Measurements from ENCODE around the gene TDRD10.
A peak's percentile ranks its signal among the peaks of the same experiment; 100 is the strongest.

TDRD10 gene

GRCh38 chr1:154492115-154492514 lies 9.9 kb upstream of the TDRD10 start:
- ATAC-seq: peak; percentile 39
- Mint-ChIP-seq H3K27me3 (peaks cover 20% of the 10 kb centered on the region), H3K4me3 (no peak overlapping the region), H3K27ac (no peak overlapping the region), H3K4me1 (peaks cover 32% of the 10 kb centered on the region), H3K9me3 (no peaks in the 10 kb centered on the region)
- no peak for DNase-seq

- Mint-ChIP-seq H3K27ac (no peak overlapping the region), H3K27me3 (peaks cover 20% of the 10 kb centered on the region), H3K4me3 (peak overlapping the region; percentile 40 to 54), H3K4me1 (peaks cover 34% of the 10 kb centered on the region), H3K9me3 (no peaks in the 10 kb centered on the region)
- ATAC-seq (no peak), DNase-seq (no peak)
Observed at GRCh38 chr1:154493276-154493675, 8.7 kb upstream of the TDRD10 start.

- DNase-seq (no peak), ATAC-seq (no peak)
- H3K9me3 Mint-ChIP-seq: no peaks in the 10 kb centered on the region
- peaks cover 45% of the 10 kb centered on the region for H3K4me1 Mint-ChIP-seq
- peak overlapping the region in 1 of 2 donors; percentile 11 for H3K27ac Mint-ChIP-seq
- peaks cover 24% of the 10 kb centered on the region for H3K27me3 Mint-ChIP-seq
- no peak overlapping the region for H3K4me3 Mint-ChIP-seq
Observed at GRCh38 chr1:154495496-154496273, 6.3 kb upstream of the TDRD10 start.

GRCh38 chr1:154496383-154496782 lies 5.6 kb upstream of the TDRD10 start:
- Mint-ChIP-seq H3K4me1 (peaks cover 49% of the 10 kb centered on the region), H3K4me3 (no peak overlapping the region), H3K27me3 (peaks cover 27% of the 10 kb centered on the region), H3K27ac (no peak overlapping the region), H3K9me3 (no peaks in the 10 kb centered on the region)
- no peak for ATAC-seq
- no peak for DNase-seq

- DNase-seq: no peak
- Mint-ChIP-seq H3K27me3 (peaks cover 23% of the 10 kb centered on the region), H3K9me3 (no peaks in the 10 kb centered on the region), H3K4me1 (peaks cover 44% of the 10 kb centered on the region), H3K27ac (peak overlapping the region in 1 of 2 donors; percentile 35), H3K4me3 (peak overlapping the region; percentile 23 to 45)
- no peak for ATAC-seq
Observed at GRCh38 chr1:154497026-154497806, 4.8 kb upstream of the TDRD10 start.

- no peak overlapping the region for H3K27ac Mint-ChIP-seq
- no peak for DNase-seq
- peak; percentile 79 for ATAC-seq
- no peak overlapping the region for H3K4me3 Mint-ChIP-seq
- peaks cover 28% of the 10 kb centered on the region for H3K4me1 Mint-ChIP-seq
- no peaks in the 10 kb centered on the region for H3K9me3 Mint-ChIP-seq
- peaks cover 46% of the 10 kb centered on the region for H3K27me3 Mint-ChIP-seq
Observed at GRCh38 chr1:154499446-154499845, 2.6 kb upstream of the TDRD10 start.

GRCh38 chr1:154500533-154500932 lies 1.5 kb upstream of the TDRD10 start:
- peaks cover 57% of the 10 kb centered on the region for H3K27me3 Mint-ChIP-seq
- no peak overlapping the region for H3K27ac Mint-ChIP-seq
- ATAC-seq (no peak), DNase-seq (no peak)
- H3K9me3 Mint-ChIP-seq: no peaks in the 10 kb centered on the region
- no peak overlapping the region for H3K4me3 Mint-ChIP-seq
- H3K4me1 Mint-ChIP-seq: peaks cover 28% of the 10 kb centered on the region

- H3K27ac Mint-ChIP-seq: no peak overlapping the region
Observed at GRCh38 chr1:154501423-154502065, 475 bp upstream of the TDRD10 start.

GRCh38 chr1:154502744-154503115 lies 711 bp downstream of the TDRD10 start:
- ATAC-seq (peak; percentile 26), DNase-seq (no peak)
- H3K4me1 Mint-ChIP-seq: peaks cover 16% of the 10 kb centered on the region

More at GRCh38 chr1:154501423-154502065, 475 bp upstream of the TDRD10 start:
- DNase-seq (peak in 1 of 2 donors; percentile 10), ATAC-seq (peak; percentile 44)
- H3K27me3 Mint-ChIP-seq: peaks cover 67% of the 10 kb centered on the region
- no peaks in the 10 kb centered on the region for H3K9me3 Mint-ChIP-seq
- peak overlapping the region; percentile 60 to 70 for H3K4me3 Mint-ChIP-seq
- H3K4me1 Mint-ChIP-seq: peaks cover 25% of the 10 kb centered on the region

GRCh38 chr1:154503898-154504297 lies 1.9 kb downstream of the TDRD10 start:
- ATAC-seq: no peak
- peaks cover 88% of the 10 kb centered on the region for H3K27me3 Mint-ChIP-seq
- H3K4me3 Mint-ChIP-seq: no peak overlapping the region
- H3K4me1 Mint-ChIP-seq: peaks cover 16% of the 10 kb centered on the region
- no peaks in the 10 kb centered on the region for H3K9me3 Mint-ChIP-seq
- no peak overlapping the region for H3K27ac Mint-ChIP-seq
- no peak for DNase-seq

More at GRCh38 chr1:154502744-154503115, 711 bp downstream of the TDRD10 start:
- H3K27ac Mint-ChIP-seq: no peak overlapping the region
- H3K27me3 Mint-ChIP-seq: peaks cover 78% of the 10 kb centered on the region
- H3K9me3 Mint-ChIP-seq: no peaks in the 10 kb centered on the region
- H3K4me3 Mint-ChIP-seq: peak overlapping the region; percentile 68 to 72

- ATAC-seq: no peak
- no peak for DNase-seq
- Mint-ChIP-seq H3K27ac (no peak overlapping the region), H3K9me3 (no peaks in the 10 kb centered on the region), H3K27me3 (peaks cover 28% of the 10 kb centered on the region), H3K4me3 (no peak overlapping the region), H3K4me1 (no peaks in the 10 kb centered on the region)
Observed at GRCh38 chr1:154512760-154513159, 10.7 kb downstream of the TDRD10 start.

GRCh38 chr1:154514066-154514553 lies 12.1 kb downstream of the TDRD10 start:
- ATAC-seq: no peak
- Mint-ChIP-seq H3K4me3 (no peak overlapping the region), H3K27ac (no peak overlapping the region), H3K27me3 (peaks cover 17% of the 10 kb centered on the region), H3K4me1 (no peaks in the 10 kb centered on the region), H3K9me3 (no peaks in the 10 kb centered on the region)
- DNase-seq: no peak

- H3K9me3 Mint-ChIP-seq: no peaks in the 10 kb centered on the region
- H3K4me1 Mint-ChIP-seq: no peaks in the 10 kb centered on the region
- H3K4me3 Mint-ChIP-seq: no peak overlapping the region
- H3K27me3 Mint-ChIP-seq: peaks cover 5% of the 10 kb centered on the region
- DNase-seq: no peak
- no peak overlapping the region for H3K27ac Mint-ChIP-seq
- ATAC-seq: no peak
Observed at GRCh38 chr1:154517661-154518060, 15.6 kb downstream of the TDRD10 start.

GRCh38 chr1:154519591-154519991 lies 17.6 kb downstream of the TDRD10 start:
- no peak for DNase-seq
- H3K4me3 Mint-ChIP-seq: no peak overlapping the region
- no peaks in the 10 kb centered on the region for H3K27me3 Mint-ChIP-seq
- no peaks in the 10 kb centered on the region for H3K4me1 Mint-ChIP-seq
- no peak overlapping the region for H3K27ac Mint-ChIP-seq
- H3K9me3 Mint-ChIP-seq: no peaks in the 10 kb centered on the region
- no peak for ATAC-seq

- no peak for DNase-seq
- Mint-ChIP-seq H3K4me1 (no peaks in the 10 kb centered on the region), H3K4me3 (no peak overlapping the region), H3K27me3 (no peaks in the 10 kb centered on the region), H3K9me3 (no peaks in the 10 kb centered on the region), H3K27ac (no peak overlapping the region)
- no peak for ATAC-seq
Observed at GRCh38 chr1:154520333-154520732, 18.3 kb downstream of the TDRD10 start.

GRCh38 chr1:154521695-154522094 lies 19.7 kb downstream of the TDRD10 start:
- Mint-ChIP-seq H3K27me3 (no peaks in the 10 kb centered on the region), H3K9me3 (no peaks in the 10 kb centered on the region), H3K4me1 (no peaks in the 10 kb centered on the region)

More at GRCh38 chr1:154521695-154522094, 19.7 kb downstream of the TDRD10 start:
- ATAC-seq: no peak
- Mint-ChIP-seq H3K27ac (no peak overlapping the region), H3K4me3 (no peak overlapping the region)
- DNase-seq: no peak

All from stimulated activated naive CD8-positive, alpha-beta T cell treated with anti-CD3 and anti-CD28 coated beads, Interleukin-15, amount 100 ng/mL, for 72 hours (primary cell).